Measurements from ENCODE around the gene PLB1.
"Not testable (repeated sequence)": the region's sequence is repeated elsewhere in the genome, so short reads cannot be mapped to it uniquely, and the experiment has no call there.

Gene PLB1

DNA sequence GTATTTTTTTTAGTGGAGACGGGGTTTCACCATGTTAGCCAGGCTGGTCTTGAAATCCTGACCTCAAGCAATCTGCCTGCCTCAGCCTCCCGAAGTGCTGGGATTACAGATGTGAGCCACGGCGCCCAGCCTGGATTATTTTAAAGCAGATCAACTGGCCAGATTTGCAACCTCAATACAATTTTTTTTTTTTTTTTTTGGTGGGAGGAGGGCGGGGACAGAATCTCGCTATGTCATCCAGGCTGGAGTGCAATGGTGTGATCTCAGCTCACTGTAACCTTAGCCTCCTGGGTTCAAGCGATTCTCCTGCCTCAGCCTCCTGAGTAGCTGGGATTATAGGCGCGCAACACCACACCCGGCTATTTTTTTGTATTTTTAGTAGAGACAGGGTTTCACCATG lies 54.5 kb downstream of the PLB1 start:
- peaks cover 47% of the 10 kb centered on the region for H3K4me1 Mint-ChIP-seq
- not testable (repeated sequence) for DNase-seq (ENCODE audit: low spot score in 2 of 2); H3K36me3 Mint-ChIP-seq; H3K9me3 Mint-ChIP-seq; ATAC-seq; H3K27ac Mint-ChIP-seq; H3K4me3 Mint-ChIP-seq

DNA sequence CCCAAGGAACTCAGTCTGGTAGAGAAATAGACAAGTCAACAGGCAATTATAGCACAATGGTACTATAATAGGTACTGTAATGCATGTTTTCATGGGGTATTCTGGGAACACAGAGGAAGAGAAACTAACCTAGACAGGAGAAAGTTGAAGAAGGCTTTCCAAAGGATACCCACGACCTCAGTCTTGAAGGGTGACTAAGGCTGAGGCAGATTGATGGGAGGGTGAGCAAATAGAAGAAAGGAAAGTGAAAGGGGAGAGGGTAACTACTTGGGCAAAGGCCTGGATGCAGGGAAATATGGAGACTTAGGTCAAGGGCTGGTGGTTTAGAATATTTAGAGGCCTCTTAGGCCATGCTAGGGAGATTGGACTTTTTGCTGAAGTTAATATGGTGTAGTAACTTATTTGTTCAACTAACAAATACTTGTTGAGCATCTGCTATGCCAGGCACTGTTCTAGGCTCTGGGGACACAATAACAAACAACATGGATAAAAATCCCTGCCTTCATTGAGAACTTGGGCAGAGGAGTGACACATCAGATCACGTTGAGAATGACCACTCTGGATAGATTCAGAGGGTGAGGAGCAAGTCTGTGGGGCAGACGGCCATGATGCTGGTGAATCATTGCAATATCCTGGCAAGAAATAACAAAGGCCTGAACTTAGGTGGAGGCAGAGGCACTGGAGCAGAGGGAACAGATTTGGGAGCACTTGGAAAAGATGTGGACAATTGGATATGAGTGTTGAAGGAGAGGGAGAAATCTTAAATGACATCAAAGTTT lies 56.4 kb downstream of the PLB1 start:
- no peak for ATAC-seq
- Mint-ChIP-seq H3K4me3 (no peak overlapping the region), H3K36me3 (no peaks in the 10 kb centered on the region)

DNA sequence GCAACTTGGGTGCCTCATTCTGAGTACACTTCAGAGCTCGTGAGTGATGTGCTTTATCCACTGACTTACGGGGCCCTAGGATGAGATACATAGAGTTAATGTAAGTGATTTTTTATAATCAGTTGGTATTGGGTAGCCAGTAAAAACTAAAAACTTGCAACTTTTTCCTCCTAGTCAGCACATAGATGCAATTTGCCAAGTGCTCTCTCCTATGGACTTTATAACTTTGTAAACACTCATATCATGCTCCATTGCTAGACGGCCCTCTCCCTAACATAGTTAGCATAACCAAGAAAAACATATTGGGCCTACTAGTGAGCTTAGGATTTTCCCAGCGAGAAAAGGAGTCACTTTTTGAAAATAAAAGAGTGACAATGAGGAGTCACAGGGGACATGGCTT lies 60.4 kb downstream of the PLB1 start:
- Mint-ChIP-seq H3K4me3 (no peak overlapping the region), H3K27ac (no peak overlapping the region), H3K4me1 (peaks cover 11% of the 10 kb centered on the region), H3K36me3 (no peaks in the 10 kb centered on the region), H3K9me3 (no peaks in the 10 kb centered on the region)
- ATAC-seq (no peak), DNase-seq (ENCODE audit: low spot score in 2 of 2) (no peak)

More for the DNA sequence above, 56.4 kb downstream of the PLB1 start:
- Mint-ChIP-seq H3K4me1 (peaks cover 28% of the 10 kb centered on the region), H3K9me3 (no peaks in the 10 kb centered on the region), H3K27ac (no peak overlapping the region)
- DNase-seq (ENCODE audit: low spot score in 2 of 2), result no peak

DNA sequence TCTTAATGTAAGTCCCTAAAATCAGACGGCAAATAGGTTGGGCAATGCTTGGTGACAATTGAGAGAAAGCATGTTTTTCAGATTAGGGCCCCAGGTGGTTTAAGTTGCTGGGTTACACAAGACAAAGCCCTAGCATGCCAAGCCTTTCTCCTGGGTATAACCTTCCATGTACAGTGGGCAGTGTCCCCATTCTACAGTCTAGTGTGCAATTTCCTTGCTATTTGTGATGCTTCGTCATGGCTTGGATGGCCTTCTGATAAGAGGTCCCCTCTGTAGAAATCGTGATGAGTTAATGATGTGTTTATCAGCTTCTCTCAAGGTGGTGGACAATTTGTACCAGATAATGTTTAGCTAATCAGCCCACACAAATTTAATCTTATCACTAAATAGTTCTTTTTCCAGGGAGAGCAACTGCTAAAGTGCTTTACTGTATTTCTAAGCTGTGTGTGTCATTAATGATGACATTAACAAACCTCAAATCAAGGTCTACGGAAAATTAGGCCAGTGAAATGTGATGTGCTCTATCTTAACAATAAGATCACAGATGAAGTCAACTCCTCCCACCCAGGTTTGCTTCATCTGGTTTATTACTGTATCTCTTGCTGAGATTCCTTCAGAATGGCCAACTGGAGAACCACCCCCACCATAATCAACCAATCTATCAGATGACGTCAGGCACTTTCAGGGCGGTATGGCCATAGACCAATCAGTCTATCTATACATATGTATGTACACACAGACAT lies 61.7 kb downstream of the PLB1 start:
- Mint-ChIP-seq H3K27ac (no peak overlapping the region), H3K36me3 (no peaks in the 10 kb centered on the region), H3K4me3 (no peak overlapping the region), H3K9me3 (no peaks in the 10 kb centered on the region), H3K4me1 (no peaks in the 10 kb centered on the region)
- DNase-seq (ENCODE audit: low spot score in 2 of 2), result no peak
- no peak for ATAC-seq

DNA sequence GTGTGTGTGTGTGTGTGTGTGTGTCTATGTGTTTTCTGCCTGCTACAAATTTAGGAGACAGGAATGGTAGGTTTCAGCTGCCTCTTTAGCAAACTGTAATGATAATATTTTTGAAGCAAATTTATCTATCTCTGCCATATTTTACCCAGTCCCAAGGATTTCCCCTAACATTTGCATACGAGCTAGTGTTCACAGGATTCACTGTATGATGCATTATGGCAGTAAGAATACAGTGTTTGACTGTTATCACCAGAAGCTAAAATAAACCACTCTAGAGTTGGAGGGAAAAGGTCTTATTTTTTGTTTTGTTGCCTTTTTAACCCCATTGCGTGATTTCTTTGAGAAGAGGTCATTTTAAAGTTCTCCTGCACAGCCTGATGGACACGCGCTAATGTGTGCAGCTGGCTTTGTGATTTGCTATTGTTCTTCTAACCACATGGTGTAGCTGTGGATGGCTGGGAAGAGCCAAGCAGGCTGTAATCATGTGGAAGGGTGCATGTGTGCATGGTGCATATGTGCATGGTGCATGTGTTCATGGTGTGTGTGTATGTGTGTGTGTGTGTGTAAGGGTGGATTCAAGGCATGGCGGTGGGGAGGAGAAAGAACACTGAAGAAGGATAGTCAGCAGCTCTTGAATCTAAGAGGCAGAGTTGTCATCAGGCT lies 62.4 kb downstream of the PLB1 start:
- DNase-seq (ENCODE audit: low spot score in 2 of 2), result no peak
- Mint-ChIP-seq H3K9me3 (no peaks in the 10 kb centered on the region), H3K36me3 (no peaks in the 10 kb centered on the region), H3K27ac (no peak overlapping the region), H3K4me3 (no peak overlapping the region), H3K4me1 (no peaks in the 10 kb centered on the region)
- peak; percentile 21 for ATAC-seq

DNA sequence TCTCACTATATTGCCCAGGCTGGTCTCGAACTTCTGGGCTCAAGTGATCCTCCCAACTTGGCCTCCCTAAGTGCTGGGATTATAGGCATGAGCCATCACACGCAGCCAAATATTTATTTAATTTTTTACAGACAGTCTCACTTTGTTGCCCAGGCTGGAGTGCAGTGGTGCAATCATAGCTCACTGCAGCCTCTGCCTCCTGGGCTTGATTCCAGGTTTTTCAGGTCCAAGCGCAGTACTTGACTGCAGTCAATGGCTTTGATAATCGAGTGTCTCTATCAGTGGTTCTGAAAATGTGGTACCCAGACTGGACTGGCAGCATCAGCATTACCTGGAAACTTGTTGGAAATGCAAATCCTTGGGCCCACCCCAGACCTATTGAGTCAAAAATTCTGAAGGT lies 63.1 kb downstream of the PLB1 start:
- no peak overlapping the region for H3K4me3 Mint-ChIP-seq
- DNase-seq (ENCODE audit: low spot score in 2 of 2) (no peak), ATAC-seq (no peak)
- H3K27ac Mint-ChIP-seq, result no peak overlapping the region
- no peaks in the 10 kb centered on the region for H3K4me1 Mint-ChIP-seq
- no peaks in the 10 kb centered on the region for H3K9me3 Mint-ChIP-seq
- no peaks in the 10 kb centered on the region for H3K36me3 Mint-ChIP-seq

DNA sequence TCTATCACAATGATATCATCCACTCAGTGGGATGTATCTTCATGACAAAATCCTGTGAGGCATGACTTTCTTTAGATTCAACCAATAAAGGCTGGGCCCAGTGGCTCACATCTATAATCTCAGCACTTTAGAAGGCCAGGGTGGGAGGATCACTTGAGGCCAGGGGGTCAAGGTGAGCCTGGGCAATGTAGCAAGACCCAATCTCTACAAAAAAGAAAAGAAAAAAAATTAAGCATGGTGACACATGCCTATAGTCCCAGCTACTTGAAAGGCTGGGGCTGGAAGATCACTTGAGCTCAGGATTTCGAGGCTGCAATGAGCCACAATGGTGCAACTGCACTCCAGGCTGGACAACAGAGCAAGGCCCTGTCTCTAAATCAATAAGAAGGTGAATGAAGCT lies 68.0 kb downstream of the PLB1 start:
- peak overlapping the region; percentile 13 for H3K27ac Mint-ChIP-seq
- ATAC-seq, result no peak
- H3K4me1 Mint-ChIP-seq, result no peaks in the 10 kb centered on the region

DNA sequence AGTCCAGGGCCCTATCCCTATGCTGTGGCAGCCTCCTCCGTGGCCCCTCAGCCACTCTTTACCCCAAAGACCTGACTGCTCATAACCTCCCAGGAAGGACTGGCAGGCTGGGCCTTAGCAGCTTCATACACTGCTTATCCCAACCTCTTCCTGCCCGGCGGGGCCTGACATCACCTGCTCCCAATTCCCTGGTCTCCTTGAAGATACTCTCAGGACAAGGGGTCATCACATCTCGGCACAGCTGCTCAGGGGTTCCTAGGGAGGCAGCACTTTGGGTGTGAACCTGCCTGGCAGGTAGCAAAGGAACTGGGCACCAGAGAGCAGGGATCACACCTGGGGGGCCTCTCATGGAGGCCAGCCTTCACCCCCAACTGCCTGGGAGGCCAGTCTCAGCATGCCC lies 68.5 kb downstream of the PLB1 start:
- no peak overlapping the region for H3K27ac Mint-ChIP-seq
- ATAC-seq (no peak), DNase-seq (ENCODE audit: low spot score in 2 of 2) (no peak)
- no peak overlapping the region for H3K4me3 Mint-ChIP-seq
- H3K36me3 Mint-ChIP-seq, result no peaks in the 10 kb centered on the region
- H3K4me1 Mint-ChIP-seq, result no peaks in the 10 kb centered on the region
- no peaks in the 10 kb centered on the region for H3K9me3 Mint-ChIP-seq

More for the DNA sequence above, 68.0 kb downstream of the PLB1 start:
- Mint-ChIP-seq H3K4me3 (no peak overlapping the region), H3K36me3 (no peaks in the 10 kb centered on the region), H3K9me3 (no peaks in the 10 kb centered on the region)
- DNase-seq (ENCODE audit: low spot score in 2 of 2), result no peak

DNA sequence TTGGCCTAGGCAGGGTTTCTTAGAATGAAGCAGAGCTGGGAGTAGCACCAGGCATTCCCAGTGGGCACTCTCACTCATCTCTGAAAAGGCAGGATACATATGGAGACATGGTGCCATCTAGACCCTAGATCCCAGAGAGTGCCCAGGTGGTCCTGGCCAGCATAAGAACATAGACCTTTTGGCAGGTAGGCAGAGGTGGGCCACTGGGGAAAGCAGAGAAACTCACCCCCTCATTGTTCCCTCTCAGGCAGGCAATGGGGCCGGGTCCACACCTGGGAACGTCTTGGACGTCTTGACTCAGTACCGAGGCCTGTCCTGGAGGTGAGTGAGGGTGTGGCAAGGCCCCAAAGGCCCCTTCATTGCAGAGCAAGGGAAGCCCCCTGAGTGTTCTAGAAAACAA lies 69.2 kb downstream of the PLB1 start:
- Mint-ChIP-seq H3K27ac (no peak overlapping the region), H3K9me3 (no peaks in the 10 kb centered on the region), H3K4me1 (no peaks in the 10 kb centered on the region), H3K36me3 (no peaks in the 10 kb centered on the region), H3K4me3 (no peak overlapping the region)
- DNase-seq (ENCODE audit: low spot score in 2 of 2) (no peak), ATAC-seq (no peak)

DNA sequence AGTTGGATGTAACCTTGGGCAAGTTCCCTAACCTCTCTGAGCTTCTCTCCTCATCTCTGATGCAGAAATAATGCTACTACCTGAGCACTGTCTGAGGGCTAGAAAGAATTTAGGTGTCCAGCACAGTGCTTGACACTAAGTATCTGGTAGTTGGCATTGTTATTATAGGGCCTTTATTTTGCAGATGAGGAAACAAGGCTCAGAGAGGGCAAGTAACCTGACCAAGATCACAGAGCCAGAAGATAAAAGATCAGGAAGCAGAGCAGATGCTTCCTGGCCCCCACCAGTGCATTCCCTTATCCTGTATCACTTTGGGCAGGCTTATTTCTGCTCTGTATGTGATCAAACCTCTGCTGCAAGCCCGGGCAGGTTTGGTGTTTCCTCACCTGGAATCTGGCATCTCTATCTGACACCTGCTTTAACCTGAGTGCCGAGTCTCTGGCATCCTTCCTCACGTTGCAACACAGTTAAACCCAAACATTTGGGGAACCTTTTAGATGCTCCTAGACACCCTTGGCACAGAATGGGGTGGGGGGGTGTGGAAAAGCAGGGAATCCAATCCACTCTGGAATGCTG lies 69.9 kb downstream of the PLB1 start:
- H3K4me3 Mint-ChIP-seq, result peak overlapping the region; percentile 77
- no peaks in the 10 kb centered on the region for H3K9me3 Mint-ChIP-seq
- H3K27ac Mint-ChIP-seq, result no peak overlapping the region
- DNase-seq (ENCODE audit: low spot score in 2 of 2), result no peak
- no peaks in the 10 kb centered on the region for H3K36me3 Mint-ChIP-seq
- ATAC-seq, result no peak
- H3K4me1 Mint-ChIP-seq, result no peaks in the 10 kb centered on the region

DNA sequence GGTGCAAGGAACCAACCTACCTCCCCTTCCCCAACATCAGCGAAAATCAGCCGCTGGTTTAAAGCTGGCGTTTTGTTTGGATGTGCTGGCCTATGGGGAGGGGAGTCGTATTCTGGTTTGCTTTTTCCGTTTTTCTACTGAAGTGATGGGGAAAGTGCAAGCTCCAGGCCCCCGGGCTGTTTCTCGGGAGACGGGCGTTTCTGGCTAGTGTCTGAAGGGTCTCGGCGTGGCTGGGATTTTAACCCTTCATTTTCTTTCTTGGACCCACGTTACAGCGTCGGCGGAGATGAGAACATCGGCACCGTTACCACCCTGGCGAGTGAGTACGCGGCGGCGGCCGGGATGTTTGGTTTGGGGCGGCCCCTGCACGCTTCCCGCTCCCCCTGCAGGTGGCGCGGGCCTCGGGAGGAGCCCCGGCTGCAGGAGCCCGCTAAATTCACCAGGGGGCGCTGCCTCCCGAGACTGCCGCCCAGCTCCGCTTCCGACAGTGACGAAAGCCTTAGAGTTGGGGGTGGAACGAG lies 70.7 kb downstream of the PLB1 start:
- H3K36me3 Mint-ChIP-seq, result no peaks in the 10 kb centered on the region
- peak; percentile 95 for ATAC-seq
- H3K9me3 Mint-ChIP-seq, result no peaks in the 10 kb centered on the region

DNA sequence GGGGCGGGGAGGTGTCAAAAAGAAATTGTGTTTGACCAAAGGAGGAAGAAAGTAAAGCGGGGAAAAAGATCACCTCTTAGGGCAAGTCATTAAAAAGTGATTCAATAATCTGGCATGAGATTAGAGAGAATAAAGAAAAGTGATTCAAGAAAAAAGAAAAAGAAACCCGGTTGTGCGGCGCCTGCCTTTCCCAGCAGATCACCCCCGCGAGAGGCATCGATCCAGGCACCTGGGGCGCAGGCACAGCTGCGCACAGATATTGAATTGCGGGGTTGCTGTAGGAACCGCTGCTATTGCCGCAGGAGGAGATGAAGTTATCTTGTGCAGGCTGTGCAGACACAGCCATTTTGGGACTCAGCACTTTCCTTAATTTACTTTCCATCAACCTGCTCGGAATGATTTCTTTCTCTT lies 71.2 kb downstream of the PLB1 start:
- no peaks in the 10 kb centered on the region for H3K9me3 Mint-ChIP-seq
- peak overlapping the region; percentile 77 for H3K4me3 Mint-ChIP-seq
- peak; percentile 49 for ATAC-seq
- no peak for DNase-seq (ENCODE audit: low spot score in 2 of 2)
- H3K27ac Mint-ChIP-seq, result peak overlapping the region; percentile 74
- H3K36me3 Mint-ChIP-seq, result no peaks in the 10 kb centered on the region
- no peaks in the 10 kb centered on the region for H3K4me1 Mint-ChIP-seq

More for the DNA sequence above, 70.7 kb downstream of the PLB1 start:
- peak; percentile 97 to 98 for DNase-seq (ENCODE audit: low spot score in 2 of 2)
- Mint-ChIP-seq H3K4me1 (no peaks in the 10 kb centered on the region), H3K27ac (peak overlapping the region; percentile 74), H3K4me3 (peak overlapping the region; percentile 77)

DNA sequence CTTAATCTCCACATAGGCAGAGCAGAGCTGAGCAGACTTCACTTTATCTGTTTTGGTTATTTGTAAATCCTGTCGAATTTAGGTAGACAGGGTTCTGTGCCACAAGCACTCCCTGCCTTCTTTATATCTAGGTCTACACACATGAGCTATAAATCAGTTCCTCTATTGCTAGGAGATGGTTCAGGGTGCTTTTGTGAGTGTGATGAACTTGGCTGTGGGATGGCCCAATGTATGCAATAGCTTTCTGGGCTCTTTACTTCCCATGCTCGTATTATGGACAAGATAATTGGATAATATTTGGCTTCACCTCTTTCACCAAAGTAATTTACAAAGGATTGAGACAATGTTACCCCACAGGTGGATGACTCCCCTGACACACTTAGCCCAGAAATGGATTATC lies 72.2 kb downstream of the PLB1 start:
- Mint-ChIP-seq H3K36me3 (no peaks in the 10 kb centered on the region), H3K9me3 (no peaks in the 10 kb centered on the region), H3K4me3 (peak overlapping the region; percentile 77), H3K27ac (no peak overlapping the region), H3K4me1 (no peaks in the 10 kb centered on the region)
- DNase-seq (ENCODE audit: low spot score in 2 of 2) (no peak), ATAC-seq (no peak)

DNA sequence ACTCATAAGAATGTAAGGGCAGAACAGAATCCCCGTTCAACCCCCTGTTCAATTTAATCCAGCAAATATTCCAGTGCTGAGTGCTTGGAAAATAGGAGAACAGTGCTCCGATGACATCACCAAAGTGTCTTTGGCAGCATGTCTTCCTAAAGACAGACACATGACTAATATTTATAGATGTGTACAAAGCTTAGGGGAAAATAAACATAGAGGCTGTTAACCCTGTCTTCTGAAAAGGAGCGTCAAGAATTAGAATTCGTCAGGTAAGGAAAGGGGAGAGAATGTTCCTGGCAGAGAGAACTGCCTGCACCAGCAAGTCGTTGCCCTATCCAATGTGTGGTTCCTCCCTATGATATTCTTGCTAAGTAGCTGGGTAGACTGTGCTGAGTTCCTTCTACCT lies 72.7 kb downstream of the PLB1 start:
- ATAC-seq (no peak), DNase-seq (ENCODE audit: low spot score in 2 of 2) (no peak)
- Mint-ChIP-seq H3K9me3 (no peaks in the 10 kb centered on the region), H3K4me3 (no peak overlapping the region), H3K4me1 (no peaks in the 10 kb centered on the region), H3K27ac (no peak overlapping the region), H3K36me3 (no peaks in the 10 kb centered on the region)

DNA sequence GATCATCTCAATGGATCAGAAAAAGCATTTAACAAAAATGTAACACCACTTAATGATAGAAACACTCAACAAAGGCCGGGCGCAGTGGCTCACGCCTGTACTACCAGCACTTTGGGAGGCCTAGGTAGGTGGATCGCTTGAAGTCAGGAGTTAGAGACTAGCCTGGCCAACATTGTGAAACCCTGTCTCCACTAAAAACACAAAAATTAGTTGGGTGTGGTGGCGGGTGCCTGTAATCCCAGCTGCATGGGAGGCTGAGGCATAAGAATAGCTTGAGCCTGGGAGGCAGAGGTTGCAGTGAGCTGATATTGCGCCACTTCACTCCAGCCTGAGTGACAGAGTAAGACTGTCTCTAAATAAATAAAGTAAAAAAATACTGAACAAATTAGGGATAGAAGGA lies 74.6 kb downstream of the PLB1 start:
- ATAC-seq, result no peak
- Mint-ChIP-seq H3K36me3 (no peaks in the 10 kb centered on the region), H3K4me3 (no peak overlapping the region), H3K9me3 (no peaks in the 10 kb centered on the region), H3K4me1 (no peaks in the 10 kb centered on the region), H3K27ac (no peak overlapping the region)
- DNase-seq (ENCODE audit: low spot score in 2 of 2), result no peak

Data from stimulated activated effector memory CD8-positive, alpha-beta T cell treated with anti-CD3 and anti-CD28 coated beads, Interleukin-12 subunit alpha, Interleukin-12 subunit beta, amount 100 ng/mL, for 72 hours (primary cell).